HG03571 (cell line): Measurements from ENCODE around the gene SH3YL1.

Experiments used
- ATAC-seq: cut with Tn5 transposase; IDR thresholded peaks from one replicate; pipeline ENCODE4 v1.9.1; 2021; ENCODE audit not compliant: unreplicated experiment

The SH3YL1 gene, protein sequence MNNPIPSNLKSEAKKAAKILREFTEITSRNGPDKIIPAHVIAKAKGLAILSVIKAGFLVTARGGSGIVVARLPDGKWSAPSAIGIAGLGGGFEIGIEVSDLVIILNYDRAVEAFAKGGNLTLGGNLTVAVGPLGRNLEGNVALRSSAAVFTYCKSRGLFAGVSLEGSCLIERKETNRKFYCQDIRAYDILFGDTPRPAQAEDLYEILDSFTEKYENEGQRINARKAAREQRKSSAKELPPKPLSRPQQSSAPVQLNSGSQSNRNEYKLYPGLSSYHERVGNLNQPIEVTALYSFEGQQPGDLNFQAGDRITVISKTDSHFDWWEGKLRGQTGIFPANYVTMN

DNA sequence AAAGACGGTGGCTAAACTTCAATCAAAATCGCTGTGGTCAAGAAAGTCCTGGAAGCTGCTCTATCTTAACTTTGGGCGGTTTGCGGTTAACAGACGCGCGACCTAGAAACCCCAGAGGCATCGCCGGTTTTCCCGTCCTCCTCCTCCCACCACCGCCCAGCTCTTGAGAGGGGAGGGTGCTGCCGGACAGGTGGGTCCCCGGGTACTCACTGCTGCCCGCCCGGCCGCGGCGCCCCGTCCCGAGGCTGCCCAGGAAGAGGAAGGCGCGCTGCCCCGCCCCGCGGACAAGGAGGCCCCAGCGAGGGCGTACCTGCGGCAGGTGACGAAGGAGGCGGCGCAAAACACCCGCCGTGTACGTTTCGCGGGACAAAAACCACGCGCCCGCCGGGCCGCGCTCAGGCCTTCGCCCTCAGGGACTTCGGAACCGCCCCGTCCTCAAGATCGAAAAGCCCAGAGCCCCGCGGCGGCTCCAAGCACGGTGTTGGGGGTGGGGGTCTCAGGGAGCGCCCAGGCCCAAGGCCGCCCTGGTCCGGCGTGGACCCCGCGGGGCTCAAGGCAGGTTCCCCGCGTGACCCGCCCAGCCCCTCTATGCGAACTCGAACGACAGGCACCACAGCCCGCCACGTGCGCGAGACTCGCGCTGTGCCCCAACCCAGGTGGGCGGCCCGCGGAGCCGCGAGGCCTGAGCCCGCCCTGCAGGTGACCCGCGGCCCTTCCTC, at the start of gene SH3YL1:
SH3YL1 (minus strand) TSS at position 259 of the 719 bp plus-strand sequence; CDS start at position 211, 48 bp downstream.
- peak; percentile 18 for ATAC-seq

DNA sequence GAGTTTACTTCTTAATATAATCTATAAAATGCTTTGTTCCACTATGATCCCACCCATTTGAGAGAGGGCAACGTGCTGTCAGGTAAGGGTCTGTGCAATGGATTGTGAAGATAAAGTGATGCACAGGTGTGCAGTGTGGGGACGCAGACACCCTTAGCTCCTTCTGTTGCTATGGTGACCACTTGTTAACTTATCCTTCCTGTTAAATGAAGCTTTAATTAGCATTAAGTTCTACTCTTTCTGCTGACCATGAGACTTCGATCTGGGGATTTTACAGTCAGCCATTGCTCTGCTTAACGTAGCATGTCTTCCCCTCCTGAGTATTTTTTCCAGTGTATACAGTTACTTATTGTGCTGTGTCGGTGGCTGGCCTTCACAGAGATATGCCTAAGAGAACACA, 47.2 kb upstream of the SH3YL1 start:
- ATAC-seq: no peak

DNA sequence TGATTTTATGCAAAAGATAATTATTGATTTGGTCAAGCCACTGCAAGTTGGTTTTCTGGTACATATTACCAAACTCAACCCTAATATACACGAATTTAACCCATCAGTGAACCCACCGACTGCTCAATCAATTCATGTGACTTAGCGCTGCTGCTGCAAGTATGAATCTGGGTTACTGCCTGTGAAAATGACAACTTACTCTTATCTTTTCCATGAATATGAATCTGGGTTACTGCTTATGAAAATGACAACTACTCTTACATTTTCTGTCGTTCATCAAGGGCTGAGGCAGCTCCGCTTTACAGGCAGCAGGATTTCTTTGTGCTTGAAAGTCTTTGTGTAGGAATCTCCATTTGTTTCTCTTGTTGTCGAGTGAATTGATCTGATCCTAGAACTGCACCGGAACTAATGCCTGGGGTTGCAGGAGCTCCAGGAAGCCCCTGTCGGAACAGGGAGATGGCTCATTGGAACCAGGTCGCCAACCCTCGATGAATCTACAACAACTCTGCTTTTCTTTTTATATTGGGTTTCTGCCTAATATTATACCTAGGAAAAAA, 46.2 kb upstream of the SH3YL1 start:
- ATAC-seq: no peak

DNA sequence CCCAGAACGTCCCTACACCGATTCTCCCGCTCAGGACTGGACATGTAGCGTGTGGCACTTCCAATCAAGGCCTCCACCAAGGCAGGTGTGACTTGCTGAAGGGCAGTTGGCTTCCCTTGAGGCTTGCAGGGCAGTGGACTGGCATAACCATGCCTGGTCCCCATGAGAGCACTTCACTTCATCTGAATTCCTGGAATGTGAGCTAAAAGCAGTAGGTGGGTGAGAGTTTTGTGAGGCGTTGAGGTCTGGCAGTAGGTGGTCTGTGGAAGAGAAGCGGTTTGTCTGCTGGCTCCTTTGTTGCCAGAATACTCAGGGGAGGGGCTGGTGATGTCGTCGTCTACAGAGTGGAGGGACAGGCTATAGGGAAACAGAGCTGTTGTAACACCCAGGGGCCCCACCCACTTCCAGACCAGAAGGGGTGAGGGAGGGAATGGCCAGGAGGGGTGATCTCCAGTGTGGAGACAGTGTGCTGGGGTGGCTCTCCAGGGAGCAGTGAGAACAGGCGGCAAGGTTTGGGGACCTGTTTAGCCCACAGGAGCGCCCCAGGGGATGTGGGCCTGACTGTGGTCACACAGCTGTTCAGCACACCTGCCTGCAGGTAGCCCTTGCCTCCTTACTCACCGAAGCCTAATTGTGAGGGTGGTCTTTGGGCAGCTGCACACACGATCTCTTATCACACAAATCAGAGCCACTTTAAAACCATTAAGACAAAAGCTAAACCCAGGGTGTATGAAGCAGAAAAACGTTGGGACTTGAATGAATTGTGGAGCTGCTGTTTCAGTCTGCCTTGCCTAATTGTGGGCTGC, 45.5 kb upstream of the SH3YL1 start:
- no peak for ATAC-seq

DNA sequence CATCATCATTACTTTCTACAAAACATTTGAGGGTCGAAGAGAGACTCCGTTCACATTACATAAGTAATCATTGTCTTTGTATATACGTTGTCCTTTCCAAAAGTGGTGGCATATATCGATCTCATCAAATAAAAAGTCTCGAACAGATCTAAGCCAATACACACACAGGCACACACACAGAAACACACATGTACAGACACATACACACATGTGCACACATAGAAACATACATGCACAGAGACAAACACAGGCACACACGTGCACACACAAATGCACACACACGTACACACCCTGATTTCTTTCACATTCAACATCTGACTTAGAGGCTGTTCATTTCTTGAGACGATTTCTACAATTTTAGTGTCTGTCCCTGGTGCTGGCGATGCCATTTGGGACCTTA, 41.5 kb upstream of the SH3YL1 start:
- no peak for ATAC-seq

DNA sequence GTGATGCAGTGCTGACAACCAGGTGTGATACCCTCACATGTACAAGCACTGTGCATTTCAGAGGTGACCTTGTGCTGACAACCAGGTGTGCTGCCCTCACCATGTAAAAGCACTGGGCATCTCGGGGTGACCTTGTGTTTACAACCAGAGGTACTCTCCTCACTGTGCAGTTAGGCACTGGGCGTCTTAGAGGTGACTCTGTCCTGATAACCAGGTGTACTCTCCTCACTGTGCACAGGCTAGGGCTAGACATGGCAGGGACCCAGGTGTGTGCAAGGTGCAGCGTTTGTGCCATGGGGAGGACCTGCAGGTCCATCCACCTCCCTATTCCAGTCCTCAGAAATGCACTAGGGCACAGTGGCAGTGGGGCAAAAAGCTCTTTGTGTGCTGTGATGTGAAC, 32.5 kb upstream of the SH3YL1 start:
- ATAC-seq: no peak

DNA sequence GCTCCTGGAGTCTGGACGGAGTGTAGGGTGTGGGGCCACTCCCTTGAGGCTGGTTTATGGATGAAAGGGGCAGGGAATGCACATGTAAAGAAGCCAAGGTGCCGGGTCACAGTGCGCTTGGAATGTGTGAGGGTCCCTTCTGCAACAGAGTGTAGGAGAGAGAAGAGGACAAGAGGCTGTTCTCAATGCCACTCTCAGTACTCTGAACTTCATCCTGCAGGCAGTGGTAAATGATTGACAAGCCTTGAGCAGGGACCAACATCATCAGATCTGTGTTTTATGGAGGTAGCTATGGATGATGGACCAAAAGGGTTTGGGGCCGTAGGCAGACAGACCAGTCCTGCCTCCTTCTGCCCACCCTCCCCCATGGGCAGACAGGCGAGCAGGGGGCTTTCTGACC, 31.3 kb upstream of the SH3YL1 start:
- ATAC-seq: no peak

DNA sequence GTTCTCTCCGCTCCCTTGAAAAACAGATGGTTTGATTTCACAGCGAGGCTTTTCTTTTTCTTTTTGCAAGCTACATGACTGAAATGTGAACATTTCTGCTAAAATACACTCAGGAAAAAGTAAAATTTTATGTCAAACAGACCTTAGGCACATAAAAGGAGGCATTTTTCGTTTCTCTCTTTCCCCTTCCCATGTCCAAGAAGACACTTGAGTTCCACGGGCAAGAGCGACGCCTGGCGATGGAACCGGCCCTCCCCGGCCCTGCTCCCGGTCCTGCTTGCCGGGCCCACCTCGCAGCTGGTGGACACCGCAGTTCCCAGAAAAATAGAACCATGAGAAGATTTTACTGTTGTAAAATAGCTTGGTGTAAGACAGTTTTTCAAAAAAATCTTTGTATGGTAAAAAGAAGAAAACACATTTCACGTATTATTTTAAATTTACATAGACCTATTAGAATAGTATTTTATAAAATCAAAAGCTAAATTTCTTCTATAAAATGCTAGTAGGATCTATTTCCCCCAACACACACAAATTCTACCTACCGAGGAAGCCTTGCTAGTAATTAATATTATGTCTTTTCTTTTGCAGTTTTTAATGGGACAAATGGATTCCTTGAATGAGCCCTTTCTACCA, 26.4 kb upstream of the SH3YL1 start:
- ATAC-seq: no peak

DNA sequence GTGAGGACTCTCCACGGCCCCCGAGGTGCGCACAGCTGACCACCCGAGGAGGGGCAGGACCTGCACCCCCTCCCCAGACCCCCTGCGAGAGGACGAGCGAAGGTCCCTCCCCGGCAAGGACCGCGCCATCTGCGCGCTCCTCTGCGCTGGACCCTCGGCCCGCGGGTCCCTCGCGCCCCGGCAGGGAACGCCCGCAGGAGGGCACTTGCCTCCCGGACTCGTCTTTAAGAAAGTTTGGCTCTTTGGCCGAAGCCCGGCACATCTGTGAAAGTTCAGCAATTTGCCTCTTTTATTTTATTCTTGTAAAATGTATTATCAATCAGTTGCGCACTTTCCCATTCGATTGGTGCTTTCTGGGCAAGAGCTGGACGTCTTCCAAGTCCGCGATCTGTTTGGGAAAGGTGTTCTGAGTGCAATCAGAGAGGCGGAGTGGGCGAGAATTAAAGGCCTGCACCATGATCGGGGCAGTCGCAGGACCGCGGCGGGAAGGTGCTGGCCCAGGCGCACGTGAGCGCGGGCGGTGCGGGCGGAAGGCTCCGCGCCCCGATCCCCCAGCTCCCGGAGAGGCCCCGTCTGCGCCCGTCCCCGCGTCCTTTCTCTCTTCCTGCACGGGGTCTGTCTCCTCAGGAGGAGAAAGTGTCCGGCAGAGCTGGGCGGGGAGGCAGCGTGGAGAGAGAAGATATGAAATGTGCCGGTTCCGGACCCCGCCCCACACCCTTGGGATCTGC, 25.7 kb upstream of the SH3YL1 start:
- no peak for ATAC-seq

DNA sequence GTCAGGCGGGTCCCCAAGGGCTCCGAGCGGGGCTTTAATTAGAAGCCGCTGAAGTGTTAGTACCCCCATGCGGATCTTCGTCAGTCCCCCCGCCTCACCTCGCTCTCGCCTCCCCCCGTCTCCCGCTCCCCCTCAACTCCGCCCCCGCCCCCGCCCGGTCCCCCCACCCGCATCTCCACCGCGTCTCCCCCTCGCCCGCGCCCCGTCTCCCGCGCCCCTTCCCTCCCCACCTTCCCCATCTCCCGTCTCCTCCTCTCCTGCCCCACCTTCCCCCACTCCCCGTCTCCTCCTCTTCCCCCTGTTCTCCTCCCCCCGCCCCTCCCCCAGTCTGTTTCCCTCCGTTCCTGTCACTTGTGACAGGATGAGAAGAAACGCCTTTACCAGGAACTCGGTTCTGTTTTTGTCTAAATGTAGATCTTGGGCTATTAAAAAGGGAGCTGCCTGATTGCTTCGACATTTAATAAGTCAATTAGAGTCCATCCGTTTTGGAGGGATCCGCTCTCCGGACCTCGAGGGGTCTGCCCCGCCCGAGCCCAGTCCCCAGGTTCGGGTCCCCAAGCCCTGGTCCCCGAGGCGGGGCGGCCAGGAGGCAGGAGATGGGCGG, 25.0 kb upstream of the SH3YL1 start:
- no peak for ATAC-seq

DNA sequence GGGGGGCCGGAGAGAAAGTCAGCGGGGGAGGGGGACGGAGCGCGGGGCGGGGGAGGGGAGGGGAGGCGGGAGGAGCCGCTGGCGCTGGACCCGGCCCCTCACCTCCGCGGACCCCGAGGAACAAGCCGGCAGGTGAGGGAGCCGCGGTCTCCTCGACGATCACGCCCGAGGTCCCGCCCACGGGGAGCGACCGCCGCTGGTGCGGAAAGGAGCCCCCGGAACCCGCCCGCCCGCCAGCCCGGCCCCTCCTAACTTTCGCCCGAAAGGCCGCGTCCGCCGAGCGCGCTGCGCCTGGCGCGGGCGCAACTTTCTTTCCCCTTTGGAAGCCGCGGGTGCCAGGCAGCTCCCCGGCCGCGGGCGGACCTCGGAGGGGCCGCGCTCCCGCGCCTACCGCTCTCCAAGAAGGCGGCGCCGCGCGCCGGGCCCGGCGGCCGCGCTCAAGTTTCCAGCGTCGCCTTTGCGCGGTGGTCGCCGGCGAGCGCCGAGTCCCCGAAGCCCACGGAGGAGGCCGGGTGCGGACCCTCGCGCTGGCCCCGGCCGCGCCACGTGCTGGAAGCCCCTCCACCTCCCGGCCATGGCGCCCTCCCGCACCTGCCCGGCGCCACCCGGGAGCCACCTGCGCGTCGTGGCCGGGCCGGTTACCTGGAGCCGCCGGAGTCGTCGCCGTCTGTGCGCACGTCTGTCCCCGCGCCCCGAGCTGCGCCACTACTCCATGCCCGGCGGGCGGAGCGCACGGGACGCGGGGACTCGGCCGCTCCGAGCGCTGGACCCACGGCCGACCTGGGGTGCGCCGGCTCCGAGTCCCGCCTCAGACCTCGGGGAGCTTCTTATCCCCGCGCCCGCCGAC, 24.3 kb upstream of the SH3YL1 start, which contains the start of gene ALKAL2:
ALKAL2 (minus strand) TSS at position 181 of the 847 bp plus-strand sequence. CDS start 256 bp downstream, outside the sequence.
- ATAC-seq: no peak

DNA sequence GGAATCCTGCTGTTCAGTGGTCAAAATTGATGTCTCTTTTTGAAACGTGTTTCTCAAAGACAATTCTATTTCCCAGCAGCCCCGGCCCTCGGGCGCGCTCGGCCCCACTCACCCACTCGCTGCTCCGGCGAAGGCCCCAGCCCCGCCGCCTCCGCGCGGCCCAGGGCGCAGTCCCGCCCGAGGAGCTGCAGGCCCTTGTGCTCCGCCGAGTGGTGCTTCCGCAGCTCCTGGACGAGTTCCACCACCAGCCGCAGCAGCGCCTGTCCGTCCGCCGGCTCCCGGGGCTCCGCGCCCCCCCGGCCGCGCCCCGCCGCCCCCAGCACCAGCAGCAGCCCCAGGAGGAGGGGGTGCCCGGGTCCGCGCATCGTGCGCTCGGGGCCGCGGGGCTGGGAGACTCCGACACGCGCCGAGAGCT, 23.6 kb upstream of the SH3YL1 start:
- no peak for ATAC-seq

DNA sequence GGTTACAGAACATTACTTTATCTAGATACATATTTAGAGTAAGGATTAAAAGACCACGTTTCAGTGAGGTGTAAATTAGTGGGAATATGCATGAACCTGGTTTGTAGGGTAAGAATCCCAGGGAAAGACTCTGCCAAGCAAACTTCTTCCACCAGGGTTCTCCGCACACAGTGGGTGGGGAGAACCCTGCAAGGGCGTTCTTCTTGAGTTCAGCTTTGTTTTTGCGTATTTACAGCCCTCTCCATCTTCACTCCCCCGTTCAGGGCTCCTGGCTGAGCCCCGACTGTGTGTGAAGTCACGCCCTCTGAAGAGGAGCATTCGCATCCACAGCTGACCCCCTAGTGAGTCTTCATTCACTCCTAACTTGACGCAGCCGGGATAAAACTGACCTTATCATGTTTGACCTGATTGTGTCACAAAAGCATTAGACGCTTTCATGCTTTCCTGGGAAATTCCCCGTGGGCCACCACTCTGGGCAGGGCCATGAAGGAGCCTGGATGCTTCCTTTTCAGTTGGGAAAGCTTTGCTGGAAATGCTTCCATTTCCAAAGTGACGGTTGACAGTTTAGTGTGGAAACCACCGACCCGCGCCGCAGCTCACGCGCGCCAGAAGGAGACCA, 23.1 kb upstream of the SH3YL1 start:
- no peak for ATAC-seq

DNA sequence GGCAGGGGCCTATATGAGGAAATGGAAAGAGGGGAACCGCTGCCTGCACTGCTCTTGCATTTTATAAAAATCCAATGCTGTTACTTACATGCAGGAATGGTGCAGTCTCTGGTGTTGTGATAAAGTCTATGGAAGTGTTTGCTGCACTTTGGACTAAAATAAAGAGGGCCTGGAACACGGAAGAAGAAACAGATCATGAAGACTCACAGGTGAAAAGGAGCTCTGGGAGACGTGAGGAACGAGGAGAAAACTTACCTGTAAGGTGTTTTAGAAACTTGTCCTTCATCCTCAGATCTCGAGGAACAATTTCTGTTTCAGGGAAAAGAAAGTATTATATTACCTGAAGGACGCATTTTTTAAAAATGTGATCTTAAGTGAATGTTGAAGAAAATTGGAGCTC, 22.2 kb upstream of the SH3YL1 start:
- ATAC-seq: no peak

DNA sequence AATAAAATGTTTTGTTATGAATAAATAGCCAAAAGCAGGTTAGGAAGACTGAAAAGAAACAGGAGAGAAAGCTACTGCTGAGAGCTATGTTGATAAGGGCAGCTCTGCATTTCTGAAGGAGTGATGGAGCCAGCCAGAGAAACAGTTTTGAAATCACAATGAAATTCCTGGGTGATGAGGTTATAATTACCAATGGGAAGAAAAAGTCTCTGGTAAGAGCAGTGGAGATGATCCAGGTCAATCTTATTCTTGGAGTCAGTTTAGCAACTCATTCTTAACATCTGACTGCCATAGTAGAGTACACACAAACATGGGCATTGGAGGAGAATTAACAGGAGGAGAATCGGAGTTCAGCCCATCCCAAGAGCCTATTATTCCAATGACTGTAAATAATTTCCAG, 21.7 kb upstream of the SH3YL1 start:
- ATAC-seq: no peak

DNA sequence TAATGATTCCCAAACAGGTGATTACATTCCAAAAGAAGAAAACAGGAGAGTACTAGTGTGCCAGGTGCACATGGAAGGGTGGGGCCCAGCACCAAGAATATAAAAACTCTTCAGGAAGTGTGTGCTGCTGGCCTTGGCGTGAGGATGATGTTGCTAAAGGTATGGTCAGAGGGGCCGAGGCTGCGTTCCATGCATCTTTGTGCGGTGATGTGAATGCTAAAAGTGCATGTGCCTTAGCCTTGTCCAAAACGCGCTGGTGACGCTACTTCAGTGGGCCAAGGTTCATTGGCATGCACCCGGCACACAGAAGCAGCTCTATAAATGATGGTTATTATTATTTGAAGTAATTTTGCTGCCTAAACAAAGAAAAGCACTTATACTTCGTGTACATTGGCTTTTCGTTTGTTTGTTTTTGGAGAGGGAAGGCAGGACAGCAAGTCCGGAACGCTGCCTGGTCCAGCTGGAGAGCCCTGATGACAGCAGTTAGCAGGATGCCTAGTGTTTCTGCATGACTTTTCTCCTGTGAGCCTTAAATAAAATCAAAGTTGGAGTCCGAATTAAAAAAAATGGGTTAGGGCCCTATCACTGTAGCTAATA, 21.2 kb upstream of the SH3YL1 start:
- no peak for ATAC-seq

DNA sequence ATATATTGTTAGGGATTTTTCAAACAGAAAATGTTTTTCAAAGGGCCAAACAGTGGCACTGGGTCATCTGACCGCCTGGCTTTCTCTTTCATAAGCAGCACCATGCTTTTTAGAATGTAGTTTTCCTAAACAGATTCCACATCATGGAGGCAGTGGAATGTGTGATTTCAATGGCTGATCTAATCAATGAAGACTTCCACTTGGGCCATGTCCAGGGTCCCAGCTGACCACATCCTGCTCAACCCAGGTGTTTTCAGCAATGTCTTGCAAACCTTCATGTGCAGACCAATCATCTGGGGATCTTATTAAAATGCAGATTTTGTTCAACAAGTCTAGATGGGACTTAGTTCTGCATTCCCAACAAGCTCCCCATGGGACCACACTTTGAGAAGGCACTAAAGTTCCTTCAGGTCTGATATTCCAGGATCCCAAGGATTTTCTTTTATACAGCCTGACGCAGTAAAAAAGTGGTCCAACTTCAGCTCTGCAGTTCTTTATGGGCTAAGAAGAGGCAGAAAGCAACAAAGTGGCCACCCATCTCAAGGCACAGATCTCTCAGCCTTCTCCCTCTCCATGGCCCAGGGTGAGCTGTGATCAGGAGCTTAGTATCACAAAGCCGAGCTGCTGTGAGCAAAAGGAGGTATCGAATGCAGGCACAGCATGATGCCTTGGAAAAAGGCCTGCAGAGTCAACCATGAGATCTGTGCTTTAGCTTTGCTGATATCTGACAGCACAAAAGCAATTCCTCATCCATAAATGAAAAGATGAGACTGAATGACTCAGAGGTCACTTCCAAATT, 20.4 kb upstream of the SH3YL1 start:
- ATAC-seq: no peak
